ENCODE data around the gene TBXA2R. TPM values are rescaled to one million over a fixed set of nuclear protein-coding genes. Genes with fewer than 3 reads are reported as not detected.

TBXA2R gene
- total RNA-seq, 1 donor from 2014 or later, result 0.47 TPM

GRCh38 chr19:3604227-3604986, 2.3 kb downstream of the TBXA2R start:
- H3K9me3 Mint-ChIP-seq, result no peaks in the 10 kb centered on the region
- no peak for TF ChIP-seq CTCF (IDR thresholded peaks at IDR 0.05; ENCODE audit: unreplicated experiment)
- peaks cover 16% of the 10 kb centered on the region for H3K27me3 Mint-ChIP-seq (ENCODE audit: low read depth)
- H3K4me1 Mint-ChIP-seq, result peaks cover 10% of the 10 kb centered on the region
- no peaks in the 10 kb centered on the region for H3K36me3 Mint-ChIP-seq
- no peak overlapping the region for H3K4me3 Mint-ChIP-seq
- H3K27ac Mint-ChIP-seq, result no peak overlapping the region
- no peak for DNase-seq (ENCODE audit: low spot score in 2 of 2, unreplicated experiment in 2 of 2)

GRCh38 chr19:3603121-3603811, 3.4 kb downstream of the TBXA2R start:
- Mint-ChIP-seq H3K9me3 (no peaks in the 10 kb centered on the region), H3K36me3 (no peaks in the 10 kb centered on the region), H3K27me3 (ENCODE audit: low read depth) (peaks cover 16% of the 10 kb centered on the region), H3K4me3 (no peak overlapping the region), H3K4me1 (peaks cover 10% of the 10 kb centered on the region), H3K27ac (no peak overlapping the region)
- DNase-seq (ENCODE audit: low spot score in 2 of 2, unreplicated experiment in 2 of 2), result no peak
- TF ChIP-seq CTCF (IDR thresholded peaks at IDR 0.05; ENCODE audit: unreplicated experiment), result no peak

- H3K27ac Mint-ChIP-seq, result no peak overlapping the region
- H3K4me1 Mint-ChIP-seq, result no peaks in the 10 kb centered on the region
- no peak for TF ChIP-seq CTCF (IDR thresholded peaks at IDR 0.05; ENCODE audit: unreplicated experiment)
- no peak overlapping the region for H3K4me3 Mint-ChIP-seq
- no peaks in the 10 kb centered on the region for H3K36me3 Mint-ChIP-seq
- DNase-seq (ENCODE audit: low spot score in 2 of 2, unreplicated experiment in 2 of 2), result no peak
- H3K9me3 Mint-ChIP-seq, result no peaks in the 10 kb centered on the region
- peaks cover 2% of the 10 kb centered on the region for H3K27me3 Mint-ChIP-seq (ENCODE audit: low read depth)
Observed at GRCh38 chr19:3601021-3601420, 5.7 kb downstream of the TBXA2R start.

DNA sequence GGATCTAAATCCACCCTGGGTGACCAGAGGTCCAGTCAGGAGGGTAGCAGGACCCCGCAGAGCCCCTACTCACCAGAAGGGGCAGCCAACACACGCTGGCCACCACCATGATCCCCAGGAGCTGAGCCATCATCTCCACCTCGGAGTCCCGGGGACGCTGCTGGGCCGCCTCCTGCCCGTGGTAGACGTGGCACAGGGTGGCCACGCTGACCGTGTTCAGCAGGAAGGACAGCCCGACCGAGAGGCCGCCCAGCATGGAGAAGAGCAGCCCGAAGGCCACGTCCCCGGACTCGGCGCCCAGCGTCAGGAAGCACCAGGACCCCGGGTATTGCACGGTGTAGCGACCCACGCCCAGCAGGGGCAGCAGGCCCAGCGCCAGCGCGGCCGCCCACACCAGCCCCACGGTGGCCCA, 6.9 kb downstream of the TBXA2R start:
- Mint-ChIP-seq H3K4me3 (no peak overlapping the region), H3K27me3 (ENCODE audit: low read depth) (peaks cover 5% of the 10 kb centered on the region), H3K4me1 (no peaks in the 10 kb centered on the region), H3K27ac (no peak overlapping the region), H3K9me3 (no peaks in the 10 kb centered on the region), H3K36me3 (no peaks in the 10 kb centered on the region)
- no peak for DNase-seq (ENCODE audit: low spot score in 2 of 2, unreplicated experiment in 2 of 2)
- TF ChIP-seq CTCF (IDR thresholded peaks at IDR 0.05; ENCODE audit: unreplicated experiment), result no peak

GRCh38 chr19:3595521-3596061, 11.1 kb downstream of the TBXA2R start:
- H3K27me3 Mint-ChIP-seq (ENCODE audit: low read depth), result peaks cover 26% of the 10 kb centered on the region
- no peak for DNase-seq (ENCODE audit: low spot score in 2 of 2, unreplicated experiment in 2 of 2)
- H3K4me3 Mint-ChIP-seq, result no peak overlapping the region

More at GRCh38 chr19:3595521-3596061, 11.1 kb downstream of the TBXA2R start:
- H3K9me3 Mint-ChIP-seq, result no peaks in the 10 kb centered on the region
- TF ChIP-seq CTCF (IDR thresholded peaks at IDR 0.05; ENCODE audit: unreplicated experiment), result no peak
- no peaks in the 10 kb centered on the region for H3K4me1 Mint-ChIP-seq
- H3K27ac Mint-ChIP-seq, result no peak overlapping the region
- no peaks in the 10 kb centered on the region for H3K36me3 Mint-ChIP-seq

Data from mesothelial cell of epicardium (in vitro differentiated cells).